ENCODE results near the gene JMJD1C.

Gene JMJD1C

DNA sequence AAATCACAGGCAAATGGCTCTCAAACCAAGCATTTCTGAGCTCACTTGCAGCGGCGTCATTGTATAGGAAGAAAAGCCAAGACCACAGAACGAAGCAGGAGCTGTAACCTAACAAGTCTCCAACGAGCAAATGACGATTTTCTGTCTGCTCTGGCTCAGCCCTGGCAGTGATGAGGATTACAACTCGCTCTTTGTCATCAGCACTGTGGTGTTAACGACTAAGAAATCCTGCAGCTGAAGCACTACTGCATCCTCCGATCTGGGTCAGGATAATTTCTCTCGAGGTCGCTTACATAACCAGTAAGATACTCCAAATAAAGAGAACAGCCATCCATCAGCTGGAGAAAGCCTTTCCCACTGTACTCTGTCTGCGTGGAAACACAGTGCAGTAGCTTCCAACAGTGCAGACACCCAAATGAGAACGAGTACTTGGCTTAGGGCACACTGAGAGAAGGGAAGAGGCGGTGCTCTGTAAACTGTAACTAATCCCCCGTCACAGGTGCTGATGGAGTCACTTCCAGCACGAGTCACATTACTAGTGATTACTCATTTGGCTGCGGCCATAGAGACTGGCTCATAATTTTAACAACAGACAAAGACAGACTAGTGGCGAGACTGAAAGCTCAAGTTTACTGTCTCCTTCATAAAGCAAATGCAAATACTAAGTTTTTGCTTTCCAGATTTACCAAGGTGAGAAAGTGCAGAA, 196.8 kb downstream of the JMJD1C start (continued):
- TF ChIP-seq ZBTB21 (tag by site-specific recombination; IDR thresholded peaks at IDR 0.05) (peak; percentile 85), ZNF394 (tag by site-specific recombination; IDR thresholded peaks at IDR 0.05; ENCODE audit: borderline replicate concordance) (peak; percentile 92), ZNF202 (tag by site-specific recombination; IDR thresholded peaks at IDR 0.05; ENCODE audit: borderline replicate concordance) (no peak), ZNF830 (tag by site-specific recombination; IDR thresholded peaks at IDR 0.05; ENCODE audit: low read depth) (no peak), ZFP3 (tag by site-specific recombination; IDR thresholded peaks at IDR 0.05; ENCODE audit: low read depth) (no peak), ZNF223 (tag by site-specific recombination; IDR thresholded peaks at IDR 0.05) (no peak), ZNF114 (tag by site-specific recombination; IDR thresholded peaks at IDR 0.05) (no peak), ZNF677 (tag by site-specific recombination; IDR thresholded peaks at IDR 0.05) (no peak), RBAK (tag by site-specific recombination; IDR thresholded peaks at IDR 0.05) (no peak), ZNF560 (tag by site-specific recombination; IDR thresholded peaks at IDR 0.05; ENCODE audit: borderline replicate concordance) (no peak), ZBTB20 (tag by site-specific recombination; IDR thresholded peaks at IDR 0.05) (peak; percentile 66; the same call in 1 of the 2 replicates), ZNF521 (tag by site-specific recombination; IDR thresholded peaks at IDR 0.05) (no peak), ZNF23 (tag by site-specific recombination; IDR thresholded peaks at IDR 0.05; ENCODE audit: borderline replicate concordance) (no peak), IKZF3 (tag by site-specific recombination; IDR thresholded peaks at IDR 0.05) (peak; percentile 86), SP3 (tag by site-specific recombination; IDR thresholded peaks at IDR 0.05) (peak; percentile 51; the same call in 1 of the 2 replicates), KLF9 (tag by site-specific recombination; IDR thresholded peaks at IDR 0.05; ENCODE audit: low read depth) (0 out of 2 replicates have a peak, but pooled peaks have one; percentile 13), ZNF423 (tag by site-specific recombination; IDR thresholded peaks at IDR 0.05) (no peak)
- TF ChIP-seq, protein P1, sequence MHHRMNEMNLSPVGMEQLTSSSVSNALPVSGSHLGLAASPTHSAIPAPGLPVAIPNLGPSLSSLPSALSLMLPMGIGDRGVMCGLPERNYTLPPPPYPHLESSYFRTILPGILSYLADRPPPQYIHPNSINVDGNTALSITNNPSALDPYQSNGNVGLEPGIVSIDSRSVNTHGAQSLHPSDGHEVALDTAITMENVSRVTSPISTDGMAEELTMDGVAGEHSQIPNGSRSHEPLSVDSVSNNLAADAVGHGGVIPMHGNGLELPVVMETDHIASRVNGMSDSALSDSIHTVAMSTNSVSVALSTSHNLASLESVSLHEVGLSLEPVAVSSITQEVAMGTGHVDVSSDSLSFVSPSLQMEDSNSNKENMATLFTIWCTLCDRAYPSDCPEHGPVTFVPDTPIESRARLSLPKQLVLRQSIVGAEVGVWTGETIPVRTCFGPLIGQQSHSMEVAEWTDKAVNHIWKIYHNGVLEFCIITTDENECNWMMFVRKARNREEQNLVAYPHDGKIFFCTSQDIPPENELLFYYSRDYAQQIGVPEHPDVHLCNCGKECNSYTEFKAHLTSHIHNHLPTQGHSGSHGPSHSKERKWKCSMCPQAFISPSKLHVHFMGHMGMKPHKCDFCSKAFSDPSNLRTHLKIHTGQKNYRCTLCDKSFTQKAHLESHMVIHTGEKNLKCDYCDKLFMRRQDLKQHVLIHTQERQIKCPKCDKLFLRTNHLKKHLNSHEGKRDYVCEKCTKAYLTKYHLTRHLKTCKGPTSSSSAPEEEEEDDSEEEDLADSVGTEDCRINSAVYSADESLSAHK (tag by site-specific recombination; IDR thresholded peaks at IDR 0.05): 0 out of 2 replicates have a peak, but pooled peaks have one; percentile 35
- TF ChIP-seq, protein P2, sequence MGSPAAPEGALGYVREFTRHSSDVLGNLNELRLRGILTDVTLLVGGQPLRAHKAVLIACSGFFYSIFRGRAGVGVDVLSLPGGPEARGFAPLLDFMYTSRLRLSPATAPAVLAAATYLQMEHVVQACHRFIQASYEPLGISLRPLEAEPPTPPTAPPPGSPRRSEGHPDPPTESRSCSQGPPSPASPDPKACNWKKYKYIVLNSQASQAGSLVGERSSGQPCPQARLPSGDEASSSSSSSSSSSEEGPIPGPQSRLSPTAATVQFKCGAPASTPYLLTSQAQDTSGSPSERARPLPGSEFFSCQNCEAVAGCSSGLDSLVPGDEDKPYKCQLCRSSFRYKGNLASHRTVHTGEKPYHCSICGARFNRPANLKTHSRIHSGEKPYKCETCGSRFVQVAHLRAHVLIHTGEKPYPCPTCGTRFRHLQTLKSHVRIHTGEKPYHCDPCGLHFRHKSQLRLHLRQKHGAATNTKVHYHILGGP (tag by site-specific recombination; IDR thresholded peaks at IDR 0.05): no peak
- TF ChIP-seq, protein P3, sequence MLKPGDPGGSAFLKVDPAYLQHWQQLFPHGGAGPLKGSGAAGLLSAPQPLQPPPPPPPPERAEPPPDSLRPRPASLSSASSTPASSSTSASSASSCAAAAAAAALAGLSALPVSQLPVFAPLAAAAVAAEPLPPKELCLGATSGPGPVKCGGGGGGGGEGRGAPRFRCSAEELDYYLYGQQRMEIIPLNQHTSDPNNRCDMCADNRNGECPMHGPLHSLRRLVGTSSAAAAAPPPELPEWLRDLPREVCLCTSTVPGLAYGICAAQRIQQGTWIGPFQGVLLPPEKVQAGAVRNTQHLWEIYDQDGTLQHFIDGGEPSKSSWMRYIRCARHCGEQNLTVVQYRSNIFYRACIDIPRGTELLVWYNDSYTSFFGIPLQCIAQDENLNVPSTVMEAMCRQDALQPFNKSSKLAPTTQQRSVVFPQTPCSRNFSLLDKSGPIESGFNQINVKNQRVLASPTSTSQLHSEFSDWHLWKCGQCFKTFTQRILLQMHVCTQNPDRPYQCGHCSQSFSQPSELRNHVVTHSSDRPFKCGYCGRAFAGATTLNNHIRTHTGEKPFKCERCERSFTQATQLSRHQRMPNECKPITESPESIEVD (tag by site-specific recombination; IDR thresholded peaks at IDR 0.05): peak; percentile 92
- TF ChIP-seq, protein P4, sequence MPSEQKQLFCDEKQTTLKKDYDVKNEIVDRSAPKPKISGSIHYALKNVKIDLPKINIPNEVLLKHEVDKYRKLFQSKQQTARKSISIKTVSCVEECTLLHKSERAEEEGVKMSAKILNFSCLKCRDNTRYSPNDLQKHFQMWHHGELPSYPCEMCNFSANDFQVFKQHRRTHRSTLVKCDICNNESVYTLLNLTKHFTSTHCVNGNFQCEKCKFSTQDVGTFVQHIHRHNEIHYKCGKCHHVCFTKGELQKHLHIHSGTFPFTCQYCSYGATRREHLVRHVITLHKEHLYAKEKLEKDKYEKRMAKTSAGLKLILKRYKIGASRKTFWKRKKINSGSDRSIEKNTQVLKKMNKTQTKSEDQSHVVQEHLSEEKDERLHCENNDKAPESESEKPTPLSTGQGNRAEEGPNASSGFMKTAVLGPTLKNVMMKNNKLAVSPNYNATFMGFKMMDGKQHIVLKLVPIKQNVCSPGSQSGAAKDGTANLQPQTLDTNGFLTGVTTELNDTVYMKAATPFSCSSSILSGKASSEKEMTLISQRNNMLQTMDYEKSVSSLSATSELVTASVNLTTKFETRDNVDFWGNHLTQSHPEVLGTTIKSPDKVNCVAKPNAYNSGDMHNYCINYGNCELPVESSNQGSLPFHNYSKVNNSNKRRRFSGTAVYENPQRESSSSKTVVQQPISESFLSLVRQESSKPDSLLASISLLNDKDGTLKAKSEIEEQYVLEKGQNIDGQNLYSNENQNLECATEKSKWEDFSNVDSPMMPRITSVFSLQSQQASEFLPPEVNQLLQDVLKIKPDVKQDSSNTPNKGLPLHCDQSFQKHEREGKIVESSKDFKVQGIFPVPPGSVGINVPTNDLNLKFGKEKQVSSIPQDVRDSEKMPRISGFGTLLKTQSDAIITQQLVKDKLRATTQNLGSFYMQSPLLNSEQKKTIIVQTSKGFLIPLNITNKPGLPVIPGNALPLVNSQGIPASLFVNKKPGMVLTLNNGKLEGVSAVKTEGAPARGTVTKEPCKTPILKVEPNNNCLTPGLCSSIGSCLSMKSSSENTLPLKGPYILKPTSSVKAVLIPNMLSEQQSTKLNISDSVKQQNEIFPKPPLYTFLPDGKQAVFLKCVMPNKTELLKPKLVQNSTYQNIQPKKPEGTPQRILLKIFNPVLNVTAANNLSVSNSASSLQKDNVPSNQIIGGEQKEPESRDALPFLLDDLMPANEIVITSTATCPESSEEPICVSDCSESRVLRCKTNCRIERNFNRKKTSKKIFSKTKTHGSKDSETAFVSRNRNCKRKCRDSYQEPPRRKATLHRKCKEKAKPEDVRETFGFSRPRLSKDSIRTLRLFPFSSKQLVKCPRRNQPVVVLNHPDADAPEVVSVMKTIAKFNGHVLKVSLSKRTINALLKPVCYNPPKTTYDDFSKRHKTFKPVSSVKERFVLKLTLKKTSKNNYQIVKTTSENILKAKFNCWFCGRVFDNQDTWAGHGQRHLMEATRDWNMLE (tag by site-specific recombination; conservative IDR thresholded peaks at IDR 0.05; ENCODE audit: low read depth): no peak; the same call in 1 of the 2 replicates
- TF ChIP-seq, protein P5, sequence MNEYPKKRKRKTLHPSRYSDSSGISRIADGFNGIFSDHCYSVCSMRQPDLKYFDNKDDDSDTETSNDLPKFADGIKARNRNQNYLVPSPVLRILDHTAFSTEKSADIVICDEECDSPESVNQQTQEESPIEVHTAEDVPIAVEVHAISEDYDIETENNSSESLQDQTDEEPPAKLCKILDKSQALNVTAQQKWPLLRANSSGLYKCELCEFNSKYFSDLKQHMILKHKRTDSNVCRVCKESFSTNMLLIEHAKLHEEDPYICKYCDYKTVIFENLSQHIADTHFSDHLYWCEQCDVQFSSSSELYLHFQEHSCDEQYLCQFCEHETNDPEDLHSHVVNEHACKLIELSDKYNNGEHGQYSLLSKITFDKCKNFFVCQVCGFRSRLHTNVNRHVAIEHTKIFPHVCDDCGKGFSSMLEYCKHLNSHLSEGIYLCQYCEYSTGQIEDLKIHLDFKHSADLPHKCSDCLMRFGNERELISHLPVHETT (tag by site-specific recombination; IDR thresholded peaks at IDR 0.05): peak; percentile 74; the same call in 1 of the 2 replicates
- TF ChIP-seq, protein P6, sequence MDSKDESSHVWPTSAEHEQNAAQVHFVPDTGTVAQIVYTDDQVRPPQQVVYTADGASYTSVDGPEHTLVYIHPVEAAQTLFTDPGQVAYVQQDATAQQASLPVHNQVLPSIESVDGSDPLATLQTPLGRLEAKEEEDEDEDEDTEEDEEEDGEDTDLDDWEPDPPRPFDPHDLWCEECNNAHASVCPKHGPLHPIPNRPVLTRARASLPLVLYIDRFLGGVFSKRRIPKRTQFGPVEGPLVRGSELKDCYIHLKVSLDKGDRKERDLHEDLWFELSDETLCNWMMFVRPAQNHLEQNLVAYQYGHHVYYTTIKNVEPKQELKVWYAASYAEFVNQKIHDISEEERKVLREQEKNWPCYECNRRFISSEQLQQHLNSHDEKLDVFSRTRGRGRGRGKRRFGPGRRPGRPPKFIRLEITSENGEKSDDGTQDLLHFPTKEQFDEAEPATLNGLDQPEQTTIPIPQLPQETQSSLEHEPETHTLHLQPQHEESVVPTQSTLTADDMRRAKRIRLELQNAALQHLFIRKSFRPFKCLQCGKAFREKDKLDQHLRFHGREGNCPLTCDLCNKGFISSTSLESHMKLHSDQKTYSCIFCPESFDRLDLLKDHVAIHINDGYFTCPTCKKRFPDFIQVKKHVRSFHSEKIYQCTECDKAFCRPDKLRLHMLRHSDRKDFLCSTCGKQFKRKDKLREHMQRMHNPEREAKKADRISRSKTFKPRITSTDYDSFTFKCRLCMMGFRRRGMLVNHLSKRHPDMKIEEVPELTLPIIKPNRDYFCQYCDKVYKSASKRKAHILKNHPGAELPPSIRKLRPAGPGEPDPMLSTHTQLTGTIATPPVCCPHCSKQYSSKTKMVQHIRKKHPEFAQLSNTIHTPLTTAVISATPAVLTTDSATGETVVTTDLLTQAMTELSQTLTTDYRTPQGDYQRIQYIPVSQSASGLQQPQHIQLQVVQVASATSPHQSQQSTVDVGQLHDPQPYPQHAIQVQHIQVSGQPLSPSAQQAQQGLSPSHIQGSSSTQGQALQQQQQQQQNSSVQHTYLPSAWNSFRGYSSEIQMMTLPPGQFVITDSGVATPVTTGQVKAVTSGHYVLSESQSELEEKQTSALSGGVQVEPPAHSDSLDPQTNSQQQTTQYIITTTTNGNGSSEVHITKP (tag by site-specific recombination; IDR thresholded peaks at IDR 0.05): peak; percentile 82

All from HEK293 (cell line).